ENCODE measurements around the gene RYR1.

Gene RYR1

DNA sequence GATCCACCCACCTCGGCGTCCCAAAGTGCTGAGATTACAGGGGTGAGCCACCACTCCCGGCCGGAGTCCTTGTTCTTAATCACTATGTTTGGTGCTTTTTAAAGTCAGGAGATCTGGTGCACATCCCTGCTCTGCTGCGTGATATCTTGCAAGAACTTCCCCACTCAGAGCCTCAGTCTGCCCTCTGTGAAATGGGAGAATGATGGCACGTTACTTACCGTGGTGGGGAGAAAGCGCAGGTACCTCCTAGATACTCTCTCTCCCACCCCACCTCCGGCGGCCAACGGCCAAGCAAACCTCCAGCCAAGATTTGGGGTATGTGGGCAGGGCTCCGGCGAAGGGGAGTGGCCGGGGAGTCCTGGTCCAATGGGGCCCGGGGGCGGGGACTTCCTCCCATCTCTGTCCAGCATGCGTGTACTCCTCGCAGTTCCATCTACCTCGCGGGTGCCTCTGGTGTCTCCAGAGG, at the start of gene RYR1:
RYR1 (plus strand) TSS at position 424 of the 466 bp plus-strand sequence. CDS start 139 bp downstream, outside the sequence.
- H3K27me3 Mint-ChIP-seq: peaks cover 26% of the 10 kb centered on the region

GRCh38 chr19:38383743-38384142, 49.7 kb upstream of the RYR1 start:
- no peak for DNase-seq
- peaks cover 12% of the 10 kb centered on the region for H3K27me3 Mint-ChIP-seq
- peaks cover 69% of the 10 kb centered on the region for H3K36me3 Mint-ChIP-seq (ENCODE audit: low read depth)
- no peak overlapping the region for H3K27ac Mint-ChIP-seq
- H3K9me3 Mint-ChIP-seq: no peaks in the 10 kb centered on the region
- H3K4me3 Mint-ChIP-seq: no peak overlapping the region
- peaks cover 21% of the 10 kb centered on the region for H3K4me1 Mint-ChIP-seq (ENCODE audit: low read depth)

More for the DNA sequence above, at the start of gene RYR1:
- peak; percentile 74 for DNase-seq
- H3K4me3 Mint-ChIP-seq: peak within 1 kb of the TSS; percentile 58
- no peaks in the 10 kb centered on the region for H3K36me3 Mint-ChIP-seq (ENCODE audit: low read depth)
- H3K9me3 Mint-ChIP-seq: no peaks in the 10 kb centered on the region
- no peak within 1 kb of the TSS for H3K27ac Mint-ChIP-seq
- peaks cover 23% of the 10 kb centered on the region for H3K4me1 Mint-ChIP-seq (ENCODE audit: low read depth)

GRCh38 chr19:38384209-38385027, 49.1 kb upstream of the RYR1 start:
- Mint-ChIP-seq H3K4me3 (no peak overlapping the region), H3K36me3 (ENCODE audit: low read depth) (peaks cover 62% of the 10 kb centered on the region), H3K9me3 (no peaks in the 10 kb centered on the region), H3K27me3 (peaks cover 14% of the 10 kb centered on the region), H3K27ac (no peak overlapping the region), H3K4me1 (ENCODE audit: low read depth) (peaks cover 25% of the 10 kb centered on the region)
- no peak for DNase-seq

DNA sequence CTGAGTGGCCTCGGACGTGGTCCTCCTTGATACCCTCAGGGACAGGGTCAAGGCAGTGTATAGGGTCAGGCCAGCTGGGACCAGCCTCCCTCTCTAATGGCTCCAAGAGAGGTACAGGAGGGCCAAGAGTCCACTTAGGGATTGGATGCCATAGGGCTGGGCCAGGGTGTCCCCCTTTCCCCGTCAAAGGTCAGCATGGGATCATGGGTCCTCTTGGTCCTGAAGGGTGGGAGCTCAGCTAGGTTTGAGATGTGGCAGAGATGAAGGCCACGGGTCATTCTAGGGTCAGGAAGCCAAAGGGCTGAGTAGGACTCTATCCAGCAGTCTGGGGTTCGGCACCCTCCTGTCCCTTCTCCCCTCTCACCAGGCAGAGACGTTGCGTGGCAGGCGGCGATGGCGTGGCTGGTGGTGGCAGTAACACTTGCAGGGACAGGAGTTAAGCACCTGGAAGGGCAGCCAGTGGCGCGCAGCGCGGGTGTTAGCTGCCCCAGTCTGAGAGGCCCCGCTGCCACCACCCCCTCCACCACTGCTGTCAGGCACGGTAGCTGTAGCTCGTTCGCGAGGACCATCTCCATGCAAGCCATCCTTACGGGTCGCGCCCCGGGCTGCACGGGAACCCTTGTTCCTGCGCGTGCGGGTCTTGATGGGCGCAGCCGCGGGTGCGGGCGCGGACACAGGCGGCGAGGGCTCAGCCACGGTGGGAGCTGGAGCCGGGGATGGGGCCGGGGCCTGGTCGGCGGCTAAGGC, 48.3 kb upstream of the RYR1 start:
- Mint-ChIP-seq H3K36me3 (ENCODE audit: low read depth) (peaks cover 55% of the 10 kb centered on the region), H3K27me3 (peaks cover 20% of the 10 kb centered on the region), H3K4me1 (ENCODE audit: low read depth) (peaks cover 29% of the 10 kb centered on the region), H3K9me3 (no peaks in the 10 kb centered on the region), H3K4me3 (no peak overlapping the region), H3K27ac (no peak overlapping the region)
- peak; percentile 39 for DNase-seq

DNA sequence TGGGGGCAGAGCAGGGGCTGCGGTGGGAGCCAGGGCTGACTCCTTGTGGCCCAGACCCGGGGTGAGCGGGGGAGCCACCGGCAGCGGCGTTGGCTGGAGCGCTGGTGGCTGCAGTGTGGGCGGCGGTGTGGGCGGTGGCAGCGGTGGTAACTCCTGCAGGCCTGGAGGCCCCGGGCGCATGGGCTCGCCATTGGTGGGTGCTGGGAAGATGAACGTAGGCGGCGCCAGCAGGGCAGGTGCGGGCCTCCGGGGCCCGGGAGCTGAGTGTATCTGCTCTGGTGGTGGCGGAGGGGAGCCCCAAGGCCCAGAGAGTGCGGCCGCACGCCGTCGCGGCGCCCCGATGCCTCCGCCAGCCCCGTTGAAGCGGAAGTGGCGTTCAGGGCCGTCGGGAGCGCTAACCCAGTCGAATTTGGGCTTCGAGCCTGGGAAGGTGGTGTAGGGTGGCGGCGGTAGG, 47.7 kb upstream of the RYR1 start:
- Mint-ChIP-seq H3K27ac (no peak overlapping the region), H3K4me3 (no peak overlapping the region), H3K4me1 (ENCODE audit: low read depth) (peaks cover 29% of the 10 kb centered on the region), H3K9me3 (no peaks in the 10 kb centered on the region), H3K36me3 (ENCODE audit: low read depth) (peaks cover 49% of the 10 kb centered on the region), H3K27me3 (peaks cover 22% of the 10 kb centered on the region)
- peak; percentile 40 for DNase-seq

DNA sequence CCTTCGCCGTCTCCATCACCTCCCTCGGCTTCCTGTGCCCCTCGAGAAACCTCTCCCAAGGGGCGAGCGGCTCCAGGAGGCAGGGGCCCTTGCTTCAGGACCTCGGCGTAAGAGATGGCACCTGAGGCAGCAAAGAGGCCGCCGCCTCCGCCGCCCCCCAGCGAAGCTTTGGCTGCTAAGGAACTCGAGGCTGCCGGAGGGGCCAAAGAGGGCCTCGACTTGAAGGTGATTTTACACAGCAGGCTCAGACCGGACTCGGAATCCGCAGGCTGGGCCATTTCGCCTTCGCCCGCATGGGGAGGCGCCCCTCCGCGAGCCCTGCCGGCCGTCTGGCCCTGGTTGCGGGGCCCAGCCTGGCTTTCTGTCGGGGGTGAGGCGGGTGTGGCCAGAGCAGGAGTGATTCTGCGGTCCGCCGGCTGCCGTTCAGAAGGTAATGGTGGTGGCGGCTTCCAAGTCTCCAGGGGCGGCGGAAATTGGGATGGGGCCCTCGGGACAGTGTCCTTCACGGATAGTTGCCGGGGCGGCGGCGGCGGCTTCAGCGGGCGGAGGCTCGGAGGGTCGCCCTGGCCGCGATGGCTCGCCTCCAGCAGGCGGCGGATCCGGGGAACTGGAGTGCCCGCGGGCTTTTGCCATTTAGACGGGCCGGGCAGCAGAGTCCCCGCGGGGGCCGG, 47.1 kb upstream of the RYR1 start:
- H3K4me1 Mint-ChIP-seq (ENCODE audit: low read depth): peaks cover 29% of the 10 kb centered on the region
- peaks cover 24% of the 10 kb centered on the region for H3K27me3 Mint-ChIP-seq
- peak; percentile 38 for DNase-seq
- H3K4me3 Mint-ChIP-seq: no peak overlapping the region
- peaks cover 43% of the 10 kb centered on the region for H3K36me3 Mint-ChIP-seq (ENCODE audit: low read depth)
- H3K27ac Mint-ChIP-seq: no peak overlapping the region
- H3K9me3 Mint-ChIP-seq: no peaks in the 10 kb centered on the region

DNA sequence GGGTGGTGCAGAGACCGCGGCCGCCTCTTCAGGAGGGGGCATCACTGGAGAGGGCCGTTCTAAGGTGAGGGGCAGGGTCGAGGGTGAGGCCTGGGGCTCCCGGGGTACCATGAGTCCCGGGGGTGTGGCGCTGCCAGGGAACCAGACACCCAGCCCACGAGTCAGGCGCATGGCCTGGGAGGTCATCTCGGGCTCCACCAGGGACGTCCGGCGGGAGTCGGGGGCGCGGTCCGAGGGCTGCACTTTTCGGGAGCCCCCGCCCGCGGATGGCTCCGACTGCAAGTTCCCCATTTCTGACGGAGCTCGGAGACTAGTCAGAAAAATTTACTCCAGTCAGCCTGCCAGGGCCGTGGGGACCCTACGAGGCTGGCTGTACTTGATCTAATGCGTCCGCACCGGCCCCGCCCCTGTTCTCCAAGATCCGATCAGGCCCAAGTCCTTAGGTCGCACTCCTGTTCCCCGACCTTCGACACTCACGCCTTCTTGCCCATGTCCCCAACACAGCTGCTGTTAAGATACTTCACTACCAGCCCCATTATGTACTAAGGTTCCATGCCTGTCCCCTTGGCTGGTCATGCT, 46.4 kb upstream of the RYR1 start:
- peaks cover 24% of the 10 kb centered on the region for H3K27me3 Mint-ChIP-seq
- peaks cover 37% of the 10 kb centered on the region for H3K36me3 Mint-ChIP-seq (ENCODE audit: low read depth)
- H3K27ac Mint-ChIP-seq: peak overlapping the region; percentile 62
- no peaks in the 10 kb centered on the region for H3K9me3 Mint-ChIP-seq
- no peak for DNase-seq
- peaks cover 29% of the 10 kb centered on the region for H3K4me1 Mint-ChIP-seq (ENCODE audit: low read depth)
- peak overlapping the region; percentile 60 for H3K4me3 Mint-ChIP-seq

GRCh38 chr19:38387550-38388348, 45.7 kb upstream of the RYR1 start, which contains the start of gene GGN:
GGN (minus strand) TSS chr19:38388034; CDS start chr19:38387261, 773 bp downstream.
- peak within 1 kb of the TSS; percentile 70 for H3K27ac Mint-ChIP-seq
- H3K9me3 Mint-ChIP-seq: no peaks in the 10 kb centered on the region
- peak within 1 kb of the TSS; percentile 73 for H3K4me3 Mint-ChIP-seq
- peaks cover 30% of the 10 kb centered on the region for H3K36me3 Mint-ChIP-seq (ENCODE audit: low read depth)
- H3K27me3 Mint-ChIP-seq: peaks cover 24% of the 10 kb centered on the region
- peak; percentile 86 for DNase-seq
- H3K4me1 Mint-ChIP-seq (ENCODE audit: low read depth): peaks cover 32% of the 10 kb centered on the region

DNA sequence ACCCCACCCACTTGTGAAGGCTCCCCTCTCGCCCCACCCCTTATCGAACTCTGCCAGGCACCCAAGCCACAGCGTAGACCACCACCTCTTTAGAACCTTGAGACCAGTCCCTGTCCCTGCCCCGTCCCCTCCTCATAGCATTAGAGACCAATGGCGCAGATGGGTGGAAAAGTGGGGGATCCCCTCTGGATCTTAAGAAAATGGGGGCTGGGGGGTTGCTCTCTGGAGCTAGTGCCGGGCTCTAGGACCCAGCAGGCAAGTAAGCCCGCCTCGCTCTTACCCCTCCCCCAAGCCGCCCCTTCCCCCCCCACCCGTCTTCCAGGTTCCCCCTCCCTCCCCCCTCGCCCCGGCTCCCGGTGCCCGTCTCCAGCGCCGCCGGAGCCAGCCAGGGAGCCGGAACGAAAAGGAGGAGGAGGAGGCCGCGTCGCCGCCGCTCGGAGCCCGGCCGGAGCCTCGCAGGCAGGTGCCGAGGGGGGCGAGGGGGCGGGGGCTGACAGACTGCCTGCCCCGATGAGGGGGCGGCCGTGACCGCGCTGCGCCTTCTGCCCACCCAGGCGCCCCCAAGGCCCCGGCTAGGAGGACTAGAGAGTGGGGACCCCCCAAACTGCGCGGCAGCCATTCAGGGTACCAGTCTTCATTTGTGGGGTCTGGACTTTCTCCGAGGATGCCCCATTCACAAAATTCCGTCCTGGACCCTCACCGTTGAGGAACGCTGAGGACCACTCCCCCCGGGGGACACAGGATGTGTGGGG, 45.0 kb upstream of the RYR1 start, which contains the start of gene SPRED3:
SPRED3 (plus strand) TSS at position 349 of the 752 bp plus-strand sequence. CDS start 1,606 bp downstream, outside the sequence.
- Mint-ChIP-seq H3K27me3 (peaks cover 24% of the 10 kb centered on the region), H3K27ac (peak within 1 kb of the TSS; percentile 70), H3K36me3 (ENCODE audit: low read depth) (peaks cover 22% of the 10 kb centered on the region), H3K4me1 (ENCODE audit: low read depth) (peaks cover 34% of the 10 kb centered on the region), H3K9me3 (no peaks in the 10 kb centered on the region), H3K4me3 (peak within 1 kb of the TSS; percentile 73)
- no peak for DNase-seq

- Mint-ChIP-seq H3K27ac (peak overlapping the region; percentile 15), H3K4me3 (peak overlapping the region; percentile 45), H3K27me3 (peaks cover 26% of the 10 kb centered on the region), H3K36me3 (ENCODE audit: low read depth) (peaks cover 14% of the 10 kb centered on the region), H3K9me3 (no peaks in the 10 kb centered on the region), H3K4me1 (ENCODE audit: low read depth) (peaks cover 39% of the 10 kb centered on the region)
- no peak for DNase-seq
Measured at GRCh38 chr19:38389101-38389925, 44.2 kb upstream of the RYR1 start.

GRCh38 chr19:38389957-38390924, 43.2 kb upstream of the RYR1 start:
- no peaks in the 10 kb centered on the region for H3K9me3 Mint-ChIP-seq
- DNase-seq: no peak
- peaks cover 43% of the 10 kb centered on the region for H3K4me1 Mint-ChIP-seq (ENCODE audit: low read depth)
- H3K36me3 Mint-ChIP-seq (ENCODE audit: low read depth): peaks cover 5% of the 10 kb centered on the region
- peaks cover 23% of the 10 kb centered on the region for H3K27me3 Mint-ChIP-seq
- H3K27ac Mint-ChIP-seq: no peak overlapping the region
- H3K4me3 Mint-ChIP-seq: peak overlapping the region; percentile 45
